GM08714 (cell line): ENCODE results near the gene NOC3L.
A peak's percentile ranks its signal among the peaks of the same experiment; 100 is the strongest.
"Not testable (repeated sequence)": the region's sequence is repeated elsewhere in the genome, so short reads cannot be mapped to it uniquely, and the experiment has no call there.

Experiments used
- H3K4me3 ChIP-seq: fragments of 200-500 bp; sonication (Bioruptor generic); 2 replicates; pipeline ENCODE4 v1.5.1; 2014; ENCODE audit warnings: mild to moderate bottlenecking, low read length, inconsistent platforms
- ZNF274 ChIP-seq: IDR thresholded peaks from 2 replicates; pipeline ENCODE4 v1.6.1; 2012; ENCODE audit warnings: mild to moderate bottlenecking, low read depth, low read length

Gene NOC3L, protein sequence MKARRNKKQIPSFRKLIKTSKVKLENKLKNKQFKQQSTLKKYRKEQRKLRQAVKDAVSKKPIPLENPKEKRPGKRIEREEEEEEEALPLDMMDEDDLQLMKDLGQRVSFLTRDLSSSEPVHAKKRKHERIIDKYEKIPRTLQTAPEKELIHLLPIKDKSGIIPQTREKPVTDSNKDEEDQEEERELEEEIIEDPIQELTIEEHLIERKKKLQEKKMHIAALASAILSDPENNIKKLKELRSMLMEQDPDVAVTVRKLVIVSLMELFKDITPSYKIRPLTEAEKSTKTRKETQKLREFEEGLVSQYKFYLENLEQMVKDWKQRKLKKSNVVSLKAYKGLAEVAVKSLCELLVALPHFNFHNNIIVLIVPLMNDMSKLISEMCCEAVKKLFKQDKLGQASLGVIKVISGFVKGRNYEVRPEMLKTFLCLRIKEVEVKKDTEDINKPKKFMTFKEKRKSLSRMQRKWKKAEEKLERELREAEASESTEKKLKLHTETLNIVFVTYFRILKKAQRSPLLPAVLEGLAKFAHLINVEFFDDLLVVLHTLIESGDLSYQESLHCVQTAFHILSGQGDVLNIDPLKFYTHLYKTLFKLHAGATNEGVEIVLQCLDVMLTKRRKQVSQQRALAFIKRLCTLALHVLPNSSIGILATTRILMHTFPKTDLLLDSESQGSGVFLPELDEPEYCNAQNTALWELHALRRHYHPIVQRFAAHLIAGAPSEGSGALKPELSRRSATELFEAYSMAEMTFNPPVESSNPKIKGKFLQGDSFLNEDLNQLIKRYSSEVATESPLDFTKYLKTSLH

DNA sequence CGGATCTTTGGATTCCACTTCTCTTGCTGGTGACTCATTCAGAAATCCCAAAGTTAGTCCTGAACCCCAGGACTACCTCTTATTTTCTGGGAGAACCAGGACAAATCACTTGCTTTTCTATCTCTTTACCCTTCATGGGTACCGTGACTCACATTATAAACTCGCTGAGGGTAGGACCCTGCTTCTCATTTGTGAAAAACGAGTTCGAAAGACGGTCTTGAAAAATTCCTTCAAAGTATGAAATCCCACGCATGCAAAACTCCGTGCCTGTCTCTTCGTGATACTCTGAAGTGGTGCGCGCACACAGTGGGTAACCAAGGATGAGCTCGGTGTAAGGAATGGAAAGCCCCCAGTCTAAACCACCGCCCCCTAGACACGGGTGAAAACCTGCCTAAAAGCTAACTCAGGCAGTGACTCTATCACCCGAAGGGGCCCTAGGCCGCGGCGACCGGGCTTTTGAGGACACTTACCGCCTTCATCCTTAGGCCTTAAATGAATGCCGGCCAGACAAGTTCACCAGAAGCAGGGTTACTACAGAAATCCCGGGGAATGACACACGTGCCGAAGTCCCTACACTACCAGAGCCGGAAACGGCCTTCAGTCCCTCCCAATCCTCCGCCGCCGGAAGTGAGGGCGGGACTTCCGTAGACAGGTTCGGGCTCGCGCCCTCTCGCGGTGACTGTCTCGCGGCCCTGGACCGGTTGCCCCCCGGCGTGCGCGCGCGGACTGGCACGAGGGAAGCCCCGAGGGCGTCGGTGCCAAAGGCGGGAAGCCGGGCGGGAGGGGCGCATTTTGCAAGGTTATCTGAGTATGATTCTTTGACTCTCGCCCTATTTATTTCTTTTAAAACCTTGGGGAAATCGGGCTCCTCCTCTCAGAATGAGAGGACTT lies at the start of gene NOC3L:
Gene NOC3L (minus strand): TSS at position 580 of the 891 bp plus-strand sequence. CDS start 101 bp downstream, at position 479.
- TF ChIP-seq ZNF274, result no peak
- peak within 1 kb of the TSS; percentile 78 for H3K4me3 ChIP-seq

DNA sequence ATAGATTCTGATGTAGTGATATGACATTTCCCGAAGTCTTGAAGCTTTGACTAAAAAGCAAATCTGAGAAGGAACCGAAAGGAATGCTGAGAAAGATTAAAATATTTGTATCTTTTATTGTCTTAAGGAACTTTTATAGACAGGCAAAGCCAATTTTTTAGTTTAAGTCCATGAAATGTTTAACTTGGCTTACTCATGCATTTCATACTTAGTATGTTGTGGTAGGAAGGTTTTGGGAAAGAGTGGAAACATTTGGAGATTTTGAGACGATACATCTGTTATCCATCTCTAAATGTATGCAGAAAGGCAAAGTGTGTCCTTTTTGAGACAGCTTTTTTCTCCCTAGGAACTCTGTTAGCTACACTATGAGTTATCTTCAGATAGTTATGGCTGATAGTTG lies 49.7 kb upstream of the NOC3L start:
- TF ChIP-seq ZNF274, result no peak
- no peak overlapping the region for H3K4me3 ChIP-seq

- no peak overlapping the region for H3K4me3 ChIP-seq
- TF ChIP-seq ZNF274, result no peak
These were observed 48.6 kb upstream of the NOC3L start for GRCh38 chr10:94411304-94411703.

GRCh38 chr10:94409021-94409657 lies 46.4 kb upstream of the NOC3L start:
- no peak overlapping the region for H3K4me3 ChIP-seq
- no peak for TF ChIP-seq ZNF274

GRCh38 chr10:94407668-94408067 lies 44.9 kb upstream of the NOC3L start:
- no peak for TF ChIP-seq ZNF274
- no peak overlapping the region for H3K4me3 ChIP-seq

DNA sequence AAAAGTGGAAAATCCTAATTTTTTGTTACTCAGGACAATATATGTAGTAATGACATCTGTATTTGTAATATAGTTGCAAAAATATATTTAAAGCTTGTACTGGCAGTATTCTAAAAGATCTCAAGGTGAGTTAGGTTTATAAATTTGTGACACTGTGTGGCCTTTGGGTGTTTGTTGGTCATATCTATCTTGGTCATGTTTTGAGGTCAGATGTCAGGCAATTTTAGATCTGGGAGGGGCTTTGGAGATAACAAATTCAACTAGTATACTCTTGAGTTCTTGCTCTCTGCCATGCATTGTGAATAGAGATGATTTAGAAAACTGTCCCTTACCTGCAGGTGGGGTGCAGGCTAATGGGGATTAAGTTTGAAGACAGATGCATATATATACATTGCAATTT lies 42.7 kb upstream of the NOC3L start:
- H3K4me3 ChIP-seq, result no peak overlapping the region
- no peak for TF ChIP-seq ZNF274

DNA sequence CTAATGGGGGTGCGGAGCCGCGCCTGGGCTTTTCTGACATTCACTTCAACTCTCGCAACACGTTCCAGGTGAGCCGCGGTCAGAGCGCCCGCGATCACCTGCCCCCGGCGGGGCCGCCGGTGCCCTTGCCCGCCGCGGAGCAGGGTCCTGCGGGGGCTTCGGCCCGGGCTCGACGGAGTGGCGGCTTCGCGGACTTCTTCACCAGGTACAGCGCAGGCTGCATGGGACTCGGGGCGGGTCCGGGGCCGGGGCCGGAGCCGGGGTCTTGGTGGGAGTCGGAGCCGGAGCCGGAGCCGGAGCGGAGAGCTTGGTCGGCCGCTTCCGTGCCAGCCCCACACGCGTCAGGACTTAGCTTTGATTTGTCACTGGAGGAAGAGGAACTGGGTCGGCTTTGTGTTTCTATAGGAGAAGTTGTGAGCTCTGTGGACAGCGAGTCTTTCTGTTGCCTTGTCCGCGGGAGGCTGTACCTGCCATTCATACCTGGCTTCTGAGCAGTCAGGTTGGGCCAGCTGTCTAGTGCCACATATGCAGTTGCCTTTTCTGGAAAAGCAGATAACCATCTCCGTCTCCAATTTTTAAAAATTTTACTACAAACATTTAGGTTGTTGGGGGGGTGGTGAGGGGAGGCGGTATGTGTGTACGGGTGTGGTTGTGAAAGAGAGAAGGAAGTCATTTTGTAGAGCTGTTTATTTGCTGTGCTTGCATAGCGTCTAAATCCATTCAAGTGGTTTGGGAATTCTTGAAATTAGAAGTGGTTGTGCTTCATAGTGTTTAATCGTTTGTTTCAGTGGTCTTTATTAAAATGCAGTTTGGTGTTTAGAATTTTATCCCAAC lies 40.9 kb upstream of the NOC3L start:
- peak overlapping the region; percentile 96 for H3K4me3 ChIP-seq
- no peak for TF ChIP-seq ZNF274

DNA sequence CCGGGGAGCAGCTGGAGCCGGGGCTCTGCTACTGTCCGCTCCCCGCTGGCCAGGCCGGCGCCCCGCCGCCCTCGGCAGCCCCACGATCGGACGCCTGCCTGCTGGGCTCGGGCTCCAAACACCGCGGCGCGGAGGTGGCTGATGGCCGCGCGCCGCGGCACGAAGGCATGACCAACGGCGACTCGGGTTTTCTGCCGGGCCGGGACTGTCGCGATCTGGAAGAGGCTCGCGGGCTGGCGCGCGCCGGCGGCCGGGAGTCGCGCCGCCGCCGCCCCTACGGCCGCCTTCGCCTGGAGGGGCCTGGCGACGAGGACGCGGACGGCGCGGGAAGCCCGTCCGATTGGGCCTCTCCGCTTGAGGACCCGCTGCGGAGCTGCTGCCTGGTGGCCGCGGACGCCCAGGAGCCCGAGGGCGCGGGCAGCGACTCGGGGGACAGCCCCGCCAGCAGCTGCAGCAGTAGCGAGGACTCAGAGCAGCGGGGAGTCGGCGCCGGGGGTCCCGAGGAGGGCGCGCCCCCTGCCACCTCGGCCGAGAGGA lies 40.2 kb upstream of the NOC3L start:
- TF ChIP-seq ZNF274, result no peak
- H3K4me3 ChIP-seq, result peak overlapping the region; percentile 96

DNA sequence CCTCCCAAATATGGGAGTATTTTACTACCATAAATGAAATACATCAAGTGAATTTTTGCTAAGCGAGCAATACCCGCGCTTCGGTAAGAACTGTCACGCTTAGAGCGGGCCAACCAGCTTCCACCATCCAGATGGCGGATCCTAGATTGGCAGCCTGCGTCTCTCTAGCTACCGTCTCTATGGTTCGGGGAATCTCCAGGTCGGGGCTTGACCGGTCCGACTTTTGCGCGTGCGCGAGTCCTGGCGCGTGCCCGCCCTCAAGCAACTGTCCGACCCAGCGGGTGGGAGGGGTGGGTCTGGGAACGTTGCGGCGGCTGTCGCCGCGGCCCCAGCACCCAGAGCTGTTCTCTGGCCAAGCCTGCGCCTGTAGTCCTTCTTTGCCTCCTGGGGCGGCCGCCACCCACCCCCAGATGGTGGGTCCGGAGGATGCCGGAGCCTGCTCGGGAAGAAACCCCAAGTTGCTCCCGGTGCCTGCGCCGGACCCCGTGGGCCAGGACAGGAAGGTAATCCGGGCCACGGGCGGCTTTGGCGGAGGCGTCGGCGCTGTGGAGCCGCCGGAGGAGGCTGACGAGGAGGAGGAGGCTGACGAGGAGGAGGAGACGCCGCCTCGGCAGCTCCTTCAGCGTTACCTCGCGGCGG lies 39.6 kb upstream of the NOC3L start, which contains the start of gene TBC1D12:
Gene TBC1D12 (plus strand): TSS at position 338 of the 639 bp plus-strand sequence. CDS start 73 bp downstream, at position 411.
- peak within 1 kb of the TSS; percentile 96 for H3K4me3 ChIP-seq
- TF ChIP-seq ZNF274, result no peak

DNA sequence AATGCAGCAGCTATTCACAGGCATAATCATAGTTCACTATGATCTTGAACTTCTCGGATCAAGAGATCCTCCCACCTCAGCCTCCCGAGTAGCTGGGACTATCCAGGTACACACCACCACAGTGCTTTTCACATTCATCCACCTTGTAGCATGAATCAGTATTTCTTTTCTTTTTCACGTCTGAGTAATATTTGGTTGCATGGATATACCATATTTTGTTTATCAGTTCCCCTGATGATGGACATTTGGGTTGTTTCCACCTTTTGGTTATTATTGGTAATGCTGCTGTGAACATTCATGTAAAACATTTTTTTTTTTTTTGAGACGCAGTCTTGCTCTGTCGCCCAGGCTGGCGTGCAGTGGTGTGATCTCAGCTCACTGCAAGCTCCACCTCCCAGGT lies 36.0 kb upstream of the NOC3L start:
- TF ChIP-seq ZNF274, result no peak

DNA sequence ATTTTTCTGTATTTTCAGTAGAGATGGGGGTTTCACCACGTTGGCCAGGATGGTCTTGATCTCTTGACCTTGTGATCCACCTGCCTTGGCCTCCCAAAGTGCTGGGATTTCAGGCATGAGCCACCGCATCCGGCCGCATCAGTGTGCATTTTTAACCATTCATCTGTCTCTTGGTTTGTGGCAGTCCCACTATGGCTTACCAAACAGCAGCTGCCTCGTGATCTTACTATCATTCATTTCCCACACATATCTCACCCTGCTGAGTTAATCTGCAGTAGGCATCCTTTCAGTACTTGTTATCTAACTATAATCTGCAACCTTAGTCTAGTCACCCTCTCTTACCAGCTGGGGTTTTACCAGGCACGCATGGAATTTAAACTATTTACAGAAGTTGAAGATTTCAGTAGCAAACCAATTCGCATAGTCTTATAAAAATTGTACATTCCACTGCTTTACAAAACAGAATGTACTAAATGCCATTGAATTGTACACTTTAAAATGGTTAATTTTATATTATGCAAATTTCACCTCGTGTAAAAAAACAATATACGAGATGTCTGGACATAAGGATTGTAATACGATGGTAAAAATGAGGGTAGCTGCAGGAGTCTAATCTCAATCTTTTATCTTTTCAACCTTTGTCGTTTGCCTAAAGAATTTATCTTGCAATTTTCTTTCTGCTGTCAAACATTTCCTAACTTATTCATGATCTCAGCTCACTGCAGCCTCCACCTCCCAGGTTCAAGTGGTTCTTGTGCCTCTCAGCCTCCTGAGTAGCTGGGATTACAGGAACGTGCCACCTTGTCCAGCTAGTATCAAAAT lies 35.0 kb upstream of the NOC3L start:
- TF ChIP-seq ZNF274, result no peak

More for the DNA sequence above, 36.0 kb upstream of the NOC3L start:
- no peak overlapping the region for H3K4me3 ChIP-seq

DNA sequence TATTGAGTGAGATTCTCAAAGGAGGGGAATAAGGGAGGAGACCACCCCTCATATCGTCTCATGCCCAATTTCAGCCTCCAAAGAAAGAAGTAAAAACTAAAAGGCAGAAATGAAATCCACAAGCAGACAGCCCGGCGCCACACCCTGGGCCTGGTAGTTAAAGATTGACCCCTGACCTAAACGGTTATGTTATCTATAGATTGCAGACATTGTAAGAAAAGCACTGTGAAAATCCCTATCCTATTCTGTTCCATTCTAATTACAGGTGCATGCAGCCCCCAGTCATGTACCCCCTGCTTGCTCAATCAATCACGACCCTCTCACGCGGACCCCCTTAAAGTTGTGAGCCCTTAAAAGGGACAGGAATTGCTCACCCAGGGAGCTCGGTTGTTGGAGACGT lies 29.4 kb upstream of the NOC3L start:
- not testable (repeated sequence) for H3K4me3 ChIP-seq

More for the DNA sequence above, 35.0 kb upstream of the NOC3L start:
- H3K4me3 ChIP-seq, result no peak overlapping the region

- H3K4me3 ChIP-seq, result not testable (repeated sequence)
These were observed 23.0 kb upstream of the NOC3L start for GRCh38 chr10:94385733-94386132.
